HG02981 (cell line): ENCODE data around the gene TRIML1.

ENCODE experiments used
- ATAC-seq: cut with Tn5 transposase; IDR thresholded peaks from one replicate; pipeline ENCODE4 v1.9.1; 2021; ENCODE audit warnings: mild to moderate bottlenecking, moderate library complexity; ENCODE audit not compliant: unreplicated experiment

The TRIML1 gene, protein sequence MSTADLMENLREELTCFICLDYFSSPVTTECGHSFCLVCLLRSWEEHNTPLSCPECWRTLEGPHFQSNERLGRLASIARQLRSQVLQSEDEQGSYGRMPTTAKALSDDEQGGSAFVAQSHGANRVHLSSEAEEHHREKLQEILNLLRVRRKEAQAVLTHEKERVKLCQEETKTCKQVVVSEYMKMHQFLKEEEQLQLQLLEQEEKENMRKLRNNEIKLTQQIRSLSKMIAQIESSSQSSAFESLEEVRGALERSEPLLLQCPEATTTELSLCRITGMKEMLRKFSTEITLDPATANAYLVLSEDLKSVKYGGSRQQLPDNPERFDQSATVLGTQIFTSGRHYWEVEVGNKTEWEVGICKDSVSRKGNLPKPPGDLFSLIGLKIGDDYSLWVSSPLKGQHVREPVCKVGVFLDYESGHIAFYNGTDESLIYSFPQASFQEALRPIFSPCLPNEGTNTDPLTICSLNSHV

DNA sequence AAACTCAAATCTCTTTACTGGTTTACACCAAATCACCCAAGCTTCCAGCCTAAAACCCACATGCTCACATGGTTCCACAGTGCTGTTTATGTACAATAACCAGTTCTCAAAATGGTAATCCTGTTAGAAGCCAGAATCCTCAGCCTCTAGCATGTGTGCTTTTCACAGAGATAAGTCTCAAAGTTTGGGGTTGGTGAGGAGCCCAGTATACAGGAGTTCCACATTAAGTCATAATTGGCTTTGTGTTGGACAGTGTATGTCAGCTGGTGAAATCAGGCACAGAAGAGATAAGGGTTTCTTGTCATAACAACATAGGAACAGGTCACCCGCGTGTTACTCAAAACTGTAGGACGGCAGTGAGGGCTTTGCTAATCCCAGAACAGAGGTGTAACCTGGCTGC is at the start of gene TRIML1:
Gene TRIML1 (plus strand): TSS at position 301 of the 400 bp plus-strand sequence. CDS start 118 bp downstream, outside the sequence.
- ATAC-seq = no peak

DNA sequence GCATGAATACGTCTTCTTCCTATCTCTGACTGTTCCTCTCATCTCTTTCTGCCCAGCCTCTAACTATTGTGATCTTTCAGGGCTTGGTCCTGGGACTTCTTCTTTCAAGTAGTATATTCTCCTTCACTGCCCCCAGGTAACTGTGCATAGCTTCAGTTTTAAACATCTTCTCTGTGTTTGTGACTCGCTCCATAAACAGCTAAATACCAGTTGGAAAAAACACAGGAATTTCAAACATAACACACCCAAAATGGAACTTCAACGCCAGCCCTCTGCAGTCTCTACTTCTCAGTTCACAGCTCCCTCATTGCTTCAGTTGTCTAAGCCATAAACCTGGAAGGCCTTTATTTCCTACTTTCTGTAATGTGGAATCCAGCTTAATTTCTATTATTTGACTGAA is 46.4 kb upstream of the TRIML1 start:
- ATAC-seq = no peak

DNA sequence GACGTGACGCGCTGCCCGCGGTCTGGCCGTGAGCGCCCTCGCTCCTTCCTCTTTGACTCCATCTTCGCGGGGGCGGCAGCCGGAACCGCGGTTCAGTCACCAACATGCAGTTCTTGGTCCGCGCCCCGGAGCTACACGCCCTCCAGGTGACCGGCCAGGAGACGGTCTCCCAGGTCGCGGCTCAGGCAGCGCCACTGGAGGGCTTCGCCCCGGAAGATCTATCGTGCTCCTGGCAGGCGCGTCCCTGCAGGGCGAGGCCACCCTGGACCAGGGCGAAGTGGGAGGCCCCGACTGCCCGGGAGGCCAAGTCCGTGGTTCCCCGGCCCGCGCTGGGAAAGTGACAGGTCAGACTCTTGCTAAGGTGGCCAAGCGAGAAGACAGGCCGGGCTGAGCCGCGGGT is 32.8 kb upstream of the TRIML1 start:
- ATAC-seq = no peak

DNA sequence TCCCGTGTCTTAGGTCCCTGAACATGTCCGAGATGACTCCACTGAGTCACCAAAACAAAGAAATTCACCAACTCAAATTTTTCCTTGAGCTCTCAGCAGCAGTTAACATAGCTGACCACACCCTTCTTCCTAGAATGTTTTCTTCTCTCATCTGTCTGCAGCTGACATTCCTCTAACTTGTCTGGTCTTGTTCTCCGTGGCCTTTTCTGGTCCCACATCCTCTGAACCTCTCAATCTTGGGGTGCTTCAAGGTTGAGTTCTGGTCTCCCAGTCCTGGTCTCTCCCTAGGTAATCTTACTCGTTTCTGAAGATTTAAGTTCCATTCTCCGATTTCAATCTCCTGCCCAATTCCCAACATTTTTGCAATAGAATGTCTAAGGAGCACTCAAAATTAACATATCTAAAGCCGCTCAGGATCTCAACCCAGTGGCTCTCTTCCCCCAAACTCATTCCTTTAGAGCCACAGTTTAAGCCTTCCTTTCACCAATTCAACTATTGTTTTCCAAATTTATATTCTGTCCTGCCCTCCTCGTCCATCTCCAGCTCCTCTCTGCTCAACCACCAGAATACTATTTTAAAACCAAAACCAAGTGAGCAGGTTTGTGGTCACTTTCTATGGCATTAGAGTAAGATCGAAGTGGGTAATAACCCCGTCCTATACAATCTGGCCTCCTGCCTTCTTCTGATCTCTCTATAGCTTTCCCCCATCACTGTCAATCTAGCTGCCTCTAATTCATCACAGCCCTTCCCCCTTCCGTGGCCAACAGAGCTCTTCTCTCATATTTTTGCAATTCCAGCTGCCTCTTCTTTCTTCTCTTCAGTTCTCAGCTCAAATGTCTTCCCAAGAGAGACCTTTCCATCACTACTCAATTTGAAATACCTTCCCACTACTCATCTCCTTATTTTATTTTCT is 31.1 kb upstream of the TRIML1 start:
- ATAC-seq = no peak

DNA sequence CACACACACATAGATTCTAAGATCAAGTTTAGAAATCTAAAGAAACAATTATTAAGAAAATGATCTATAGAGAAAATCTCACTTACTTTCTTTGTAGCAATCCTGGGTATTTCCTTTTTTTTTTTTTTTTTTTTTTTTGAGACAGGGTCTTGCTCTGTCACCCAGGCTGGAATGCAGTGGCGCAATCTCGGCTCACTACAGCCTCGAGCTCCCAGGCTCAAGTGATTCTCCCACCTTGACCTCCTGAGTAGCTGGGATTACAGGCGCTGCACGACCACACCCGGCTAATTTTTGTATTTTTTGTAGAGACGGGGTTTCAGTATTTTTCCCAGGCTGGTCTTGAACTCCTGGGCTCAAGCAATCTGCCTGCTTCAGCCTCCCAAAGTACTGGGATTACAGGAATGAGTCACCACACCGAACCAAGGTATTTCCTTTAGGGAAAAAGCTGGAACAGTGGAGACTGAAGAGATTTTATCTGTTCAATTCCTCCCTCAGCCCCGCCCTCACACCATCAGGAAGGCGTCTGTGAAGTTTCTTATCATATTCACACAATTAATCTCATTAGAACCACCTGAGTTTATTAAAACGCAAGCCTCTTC is 30.0 kb upstream of the TRIML1 start, which contains the start of gene TRIML2:
Gene TRIML2 (minus strand): TSS at position 447 of the 599 bp plus-strand sequence. CDS start 4,235 bp downstream, outside the sequence.
- no peak for ATAC-seq

DNA sequence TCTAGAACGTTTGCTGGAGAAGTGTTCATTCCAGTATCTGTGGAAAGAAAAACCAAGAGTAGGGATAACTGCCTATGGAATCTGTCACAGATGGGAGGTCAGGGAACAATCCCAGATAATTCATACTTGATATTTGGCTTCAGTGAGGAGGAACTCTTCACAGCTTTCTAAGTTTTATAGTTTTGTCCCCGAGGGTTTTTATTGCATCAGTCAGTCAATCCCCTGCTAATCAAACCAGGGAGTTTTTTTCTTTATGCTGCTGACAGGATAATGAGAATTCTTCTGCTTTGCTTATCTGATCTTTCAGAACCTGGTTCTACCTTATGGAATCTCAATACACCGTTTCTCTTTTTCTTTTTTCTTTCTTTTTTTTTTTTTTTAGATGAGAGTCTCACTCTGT is 29.2 kb upstream of the TRIML1 start:
- ATAC-seq = no peak

DNA sequence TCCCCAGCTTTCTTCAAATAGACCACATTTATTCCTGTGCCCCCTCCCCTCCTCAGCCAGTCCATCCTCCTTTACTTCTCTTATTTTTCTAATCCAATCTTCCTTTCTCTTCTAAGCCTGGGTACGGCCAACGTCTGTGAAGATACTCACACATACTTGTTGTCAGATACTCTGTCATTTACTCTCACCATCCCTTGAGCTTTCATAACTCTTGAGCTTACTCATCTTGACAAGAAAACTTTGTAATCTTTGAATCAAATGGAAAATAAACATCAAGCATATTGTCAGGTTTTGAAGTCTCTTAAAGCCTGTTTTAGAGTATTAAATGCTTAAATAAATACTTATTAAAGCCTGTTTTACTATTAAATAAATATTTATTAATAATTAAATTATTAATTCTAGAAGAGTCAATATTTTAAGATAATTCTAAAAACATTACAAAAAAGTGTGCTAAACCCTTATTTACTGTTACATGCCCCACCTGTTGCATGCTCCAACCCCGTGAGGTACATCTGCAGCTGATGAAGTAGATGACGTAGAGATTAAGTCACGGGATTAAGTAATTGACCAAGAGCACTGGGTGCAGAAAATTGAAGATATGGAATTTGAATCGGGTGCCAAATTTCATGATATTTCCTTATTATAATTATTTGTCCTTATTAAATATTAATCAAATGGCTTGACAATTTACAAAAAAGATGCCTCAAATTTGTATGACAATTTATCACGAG is 28.3 kb upstream of the TRIML1 start:
- no peak for ATAC-seq

DNA sequence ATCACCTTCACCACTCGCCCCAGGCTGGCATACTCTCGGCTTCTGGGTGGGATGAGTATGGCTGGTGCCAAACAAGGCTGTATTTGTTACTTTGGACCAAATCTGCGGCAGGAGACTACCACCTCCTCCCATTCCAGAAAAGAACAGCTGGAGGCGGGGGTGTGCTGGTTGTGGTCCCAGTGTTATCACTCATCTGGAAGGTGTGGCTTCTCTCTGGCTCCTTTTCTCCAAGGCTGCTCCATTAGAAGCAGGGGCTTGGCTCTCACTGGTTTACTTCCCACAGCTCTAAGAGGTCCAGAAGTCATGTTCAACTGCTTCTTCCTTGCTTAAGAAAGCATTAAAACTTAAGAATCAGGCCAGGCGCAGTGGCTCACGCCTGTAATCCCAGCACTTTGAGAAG is 27.3 kb upstream of the TRIML1 start:
- ATAC-seq = no peak

GRCh38 chr4:188113156-188113555 is 26.1 kb upstream of the TRIML1 start:
- no peak for ATAC-seq

DNA sequence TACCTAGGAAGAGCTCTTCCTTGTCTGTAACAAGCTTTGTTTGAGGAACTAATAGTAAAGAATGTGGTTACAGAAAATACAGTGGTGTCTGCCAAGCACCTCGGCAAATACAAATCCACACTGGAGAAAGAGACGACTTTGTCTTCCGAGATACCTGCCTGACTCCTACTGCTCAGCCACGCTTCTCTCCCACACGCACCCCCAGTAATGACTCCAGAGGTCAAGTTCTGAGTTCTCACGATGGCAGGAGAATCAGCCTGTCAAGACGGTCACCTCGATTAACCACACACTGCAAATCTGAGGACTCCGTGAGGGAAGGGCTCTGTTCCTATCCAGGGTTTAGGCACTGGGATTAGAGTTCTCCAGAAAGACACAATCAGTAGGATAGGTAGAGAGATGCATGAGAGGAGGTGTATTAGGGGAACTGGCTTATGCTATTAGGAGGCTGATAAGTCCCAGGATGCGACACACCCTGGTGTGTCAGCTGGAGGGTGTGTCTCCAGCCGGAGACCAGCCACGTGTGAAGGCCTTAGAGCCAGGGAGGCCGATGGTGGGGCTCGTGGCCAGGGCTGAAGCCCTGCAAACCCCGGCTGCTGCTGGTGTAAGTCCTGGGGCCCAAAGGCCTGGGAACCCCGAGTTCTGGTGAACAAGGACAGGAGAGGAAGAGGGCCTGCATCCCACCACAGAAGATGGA is 21.5 kb upstream of the TRIML1 start:
- ATAC-seq = no peak

- ATAC-seq = no peak
These were observed 17.7 kb upstream of the TRIML1 start for GRCh38 chr4:188121530-188121929.

- ATAC-seq = no peak
These were observed 11.9 kb upstream of the TRIML1 start for GRCh38 chr4:188127214-188127874.

- ATAC-seq = no peak
These were observed 8.9 kb upstream of the TRIML1 start for GRCh38 chr4:188130355-188130754.

- ATAC-seq = no peak
These were observed 7.0 kb upstream of the TRIML1 start for GRCh38 chr4:188132232-188132631.

- no peak for ATAC-seq
These were observed 1.0 kb upstream of the TRIML1 start for GRCh38 chr4:188138227-188138626.

DNA sequence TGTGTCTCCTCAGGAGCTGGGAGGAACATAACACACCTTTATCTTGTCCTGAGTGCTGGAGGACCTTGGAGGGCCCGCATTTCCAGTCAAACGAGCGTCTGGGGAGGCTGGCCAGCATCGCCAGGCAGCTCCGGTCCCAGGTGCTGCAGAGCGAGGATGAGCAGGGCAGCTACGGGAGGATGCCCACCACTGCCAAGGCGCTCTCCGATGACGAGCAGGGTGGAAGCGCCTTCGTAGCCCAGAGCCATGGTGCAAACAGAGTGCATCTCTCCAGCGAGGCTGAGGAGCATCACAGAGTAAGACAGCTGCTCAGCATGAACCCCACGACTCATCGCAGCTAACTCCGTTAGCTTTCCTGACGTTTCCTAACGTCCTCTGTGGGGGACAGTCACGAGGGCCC is 430 bp downstream of the TRIML1 start:
- no peak for ATAC-seq

DNA sequence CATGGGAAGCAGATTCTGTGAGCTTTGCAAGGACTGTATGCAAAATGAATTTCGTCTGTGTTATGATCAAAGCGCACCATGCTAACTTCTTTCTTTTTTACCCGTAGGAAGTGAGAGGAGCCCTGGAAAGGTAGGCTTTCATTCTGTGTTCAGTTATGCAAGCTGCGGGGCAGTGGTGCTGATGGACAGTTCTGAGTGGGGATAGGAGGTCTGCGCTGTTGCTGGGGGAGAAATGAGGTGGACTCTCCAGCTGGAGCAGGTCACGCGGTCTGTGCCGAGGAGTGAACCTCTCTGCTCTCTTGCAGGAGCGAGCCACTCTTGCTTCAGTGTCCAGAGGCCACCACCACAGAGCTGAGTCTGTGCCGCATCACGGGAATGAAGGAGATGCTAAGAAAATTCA is 4.5 kb downstream of the TRIML1 start:
- ATAC-seq = no peak

DNA sequence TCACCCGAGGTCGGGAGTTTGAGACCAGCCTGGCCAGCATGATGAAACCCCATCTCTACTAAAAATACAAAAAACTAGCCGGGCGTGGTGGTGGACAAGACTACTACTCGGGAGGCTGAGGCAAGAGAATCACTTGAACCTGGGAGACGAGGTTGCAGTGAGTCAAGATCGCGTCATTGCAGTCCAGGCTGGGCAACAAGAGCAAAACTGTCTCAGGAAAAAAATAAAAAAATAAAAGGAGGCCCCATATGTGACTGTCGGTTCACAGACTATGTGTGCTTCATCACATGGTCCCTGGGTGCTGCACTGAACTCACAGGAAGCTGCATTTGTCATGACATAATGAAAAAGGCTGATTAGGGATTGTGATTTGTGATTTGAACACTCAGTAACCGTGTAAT is 6.4 kb downstream of the TRIML1 start:
- ATAC-seq = no peak

- ATAC-seq = no peak
These were observed 7.4 kb downstream of the TRIML1 start for GRCh38 chr4:188146618-188147017.
